Measurements from ENCODE around the gene ASGR2.

DNA sequence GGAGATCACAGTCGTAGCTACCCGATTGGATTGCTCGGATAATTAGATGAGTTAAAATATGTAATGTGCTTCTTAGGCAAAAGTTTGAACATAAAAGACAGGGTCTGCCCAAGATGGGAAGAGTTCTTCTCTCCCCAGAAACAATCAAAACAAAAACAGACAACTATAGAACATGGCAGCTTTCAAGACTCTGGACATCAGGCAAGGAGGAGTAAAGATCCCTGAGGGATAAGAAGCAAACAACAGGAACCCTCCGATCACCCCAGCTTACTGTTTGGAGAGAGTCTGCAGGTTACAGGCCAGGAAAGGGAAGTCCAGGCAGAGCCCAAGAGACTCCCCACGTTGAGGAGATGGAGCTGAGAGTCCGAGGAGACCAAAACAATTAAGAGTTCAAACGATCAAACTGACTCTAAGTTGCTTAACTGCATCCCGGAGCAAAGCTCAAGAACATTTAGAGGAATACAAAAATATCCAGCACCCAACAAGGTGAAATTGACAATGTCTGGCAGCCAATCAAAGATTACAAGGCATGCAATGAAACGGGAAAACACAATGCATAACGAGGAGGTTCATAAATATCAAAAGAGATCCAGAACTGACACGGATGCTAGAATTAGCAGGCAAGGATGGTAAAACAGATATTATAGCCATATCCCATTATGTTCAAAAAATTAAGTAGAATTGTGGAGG is 3.9 kb downstream of the ASGR2 start:
- TF ChIP-seq, protein P1, sequence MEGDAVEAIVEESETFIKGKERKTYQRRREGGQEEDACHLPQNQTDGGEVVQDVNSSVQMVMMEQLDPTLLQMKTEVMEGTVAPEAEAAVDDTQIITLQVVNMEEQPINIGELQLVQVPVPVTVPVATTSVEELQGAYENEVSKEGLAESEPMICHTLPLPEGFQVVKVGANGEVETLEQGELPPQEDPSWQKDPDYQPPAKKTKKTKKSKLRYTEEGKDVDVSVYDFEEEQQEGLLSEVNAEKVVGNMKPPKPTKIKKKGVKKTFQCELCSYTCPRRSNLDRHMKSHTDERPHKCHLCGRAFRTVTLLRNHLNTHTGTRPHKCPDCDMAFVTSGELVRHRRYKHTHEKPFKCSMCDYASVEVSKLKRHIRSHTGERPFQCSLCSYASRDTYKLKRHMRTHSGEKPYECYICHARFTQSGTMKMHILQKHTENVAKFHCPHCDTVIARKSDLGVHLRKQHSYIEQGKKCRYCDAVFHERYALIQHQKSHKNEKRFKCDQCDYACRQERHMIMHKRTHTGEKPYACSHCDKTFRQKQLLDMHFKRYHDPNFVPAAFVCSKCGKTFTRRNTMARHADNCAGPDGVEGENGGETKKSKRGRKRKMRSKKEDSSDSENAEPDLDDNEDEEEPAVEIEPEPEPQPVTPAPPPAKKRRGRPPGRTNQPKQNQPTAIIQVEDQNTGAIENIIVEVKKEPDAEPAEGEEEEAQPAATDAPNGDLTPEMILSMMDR (IDR thresholded peaks at IDR 0.05), result no peak
- TF ChIP-seq, protein P2, sequence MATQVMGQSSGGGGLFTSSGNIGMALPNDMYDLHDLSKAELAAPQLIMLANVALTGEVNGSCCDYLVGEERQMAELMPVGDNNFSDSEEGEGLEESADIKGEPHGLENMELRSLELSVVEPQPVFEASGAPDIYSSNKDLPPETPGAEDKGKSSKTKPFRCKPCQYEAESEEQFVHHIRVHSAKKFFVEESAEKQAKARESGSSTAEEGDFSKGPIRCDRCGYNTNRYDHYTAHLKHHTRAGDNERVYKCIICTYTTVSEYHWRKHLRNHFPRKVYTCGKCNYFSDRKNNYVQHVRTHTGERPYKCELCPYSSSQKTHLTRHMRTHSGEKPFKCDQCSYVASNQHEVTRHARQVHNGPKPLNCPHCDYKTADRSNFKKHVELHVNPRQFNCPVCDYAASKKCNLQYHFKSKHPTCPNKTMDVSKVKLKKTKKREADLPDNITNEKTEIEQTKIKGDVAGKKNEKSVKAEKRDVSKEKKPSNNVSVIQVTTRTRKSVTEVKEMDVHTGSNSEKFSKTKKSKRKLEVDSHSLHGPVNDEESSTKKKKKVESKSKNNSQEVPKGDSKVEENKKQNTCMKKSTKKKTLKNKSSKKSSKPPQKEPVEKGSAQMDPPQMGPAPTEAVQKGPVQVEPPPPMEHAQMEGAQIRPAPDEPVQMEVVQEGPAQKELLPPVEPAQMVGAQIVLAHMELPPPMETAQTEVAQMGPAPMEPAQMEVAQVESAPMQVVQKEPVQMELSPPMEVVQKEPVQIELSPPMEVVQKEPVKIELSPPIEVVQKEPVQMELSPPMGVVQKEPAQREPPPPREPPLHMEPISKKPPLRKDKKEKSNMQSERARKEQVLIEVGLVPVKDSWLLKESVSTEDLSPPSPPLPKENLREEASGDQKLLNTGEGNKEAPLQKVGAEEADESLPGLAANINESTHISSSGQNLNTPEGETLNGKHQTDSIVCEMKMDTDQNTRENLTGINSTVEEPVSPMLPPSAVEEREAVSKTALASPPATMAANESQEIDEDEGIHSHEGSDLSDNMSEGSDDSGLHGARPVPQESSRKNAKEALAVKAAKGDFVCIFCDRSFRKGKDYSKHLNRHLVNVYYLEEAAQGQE (IDR thresholded peaks at IDR 0.05), result no peak
- TF ChIP-seq MYC (IDR thresholded peaks at IDR 0.05; ENCODE audit: borderline replicate concordance, low read length) (no peak), EP300 (IDR thresholded peaks at IDR 0.05) (no peak), CBX2 (IDR thresholded peaks at IDR 0.05; ENCODE audit: borderline replicate concordance, low read depth) (no peak), POLR2A (IDR thresholded peaks at IDR 0.05; ENCODE audit: low read length) (no peak)

Data from A549 (cell line).